Measurements from ENCODE around the gene OR5P2. TPM values are rescaled to one million over a fixed set of nuclear protein-coding genes. Genes with fewer than 3 reads are reported as not detected.

The OR5P2 gene
- total and polyA plus RNA-seq, 2 of the 8 experiments (the other 6 are each of a cell fraction or from before 2014, with no cell fraction given), result 0.08 TPM; not detected in 1

DNA sequence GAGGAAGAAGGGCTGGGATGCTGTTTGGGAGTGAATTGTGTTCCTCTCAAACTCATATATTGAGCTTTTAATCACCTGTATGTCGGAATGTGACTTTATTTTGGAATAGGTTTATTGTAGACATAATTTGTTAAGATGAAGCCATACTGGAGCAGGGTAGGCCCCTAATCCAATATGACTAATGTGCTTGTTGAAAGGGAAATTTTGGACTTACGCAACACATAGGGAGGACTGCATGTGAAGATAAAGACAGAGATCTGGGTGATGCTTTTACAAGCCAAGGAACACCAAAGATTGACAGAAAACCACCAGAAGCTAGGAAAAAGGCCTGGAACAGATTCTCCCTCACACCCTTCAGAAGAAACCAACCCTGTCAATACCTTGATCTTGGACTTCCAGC, 47.3 kb downstream of the OR5P2 start:
- no peak overlapping the region for H3K23ac ChIP-seq (ENCODE audit: insufficient read length)
- no peak overlapping the region for H3K27ac ChIP-seq (ENCODE audit: low read depth, low read length)
- no peak overlapping the region for H2BK12ac ChIP-seq (ENCODE audit: low read depth, low read length)
- no peak overlapping the region for H3K4me2 ChIP-seq (ENCODE audit: insufficient read depth in 1 of 2, low read depth in 2 of 2, low read length in 2 of 2)
- no peak overlapping the region for H2BK20ac ChIP-seq (ENCODE audit: low read length)
- H4K8ac ChIP-seq (ENCODE audit: extremely low read depth, insufficient read depth, low read length), result no peak overlapping the region
- TF ChIP-seq RFX5 (IDR thresholded peaks at IDR 0.05; ENCODE audit: borderline replicate concordance, low read depth, low read length) (no peak), RXRA (IDR thresholded peaks at IDR 0.05; ENCODE audit: insufficient read depth, low read depth, low read length) (no peak), RAD21 (IDR thresholded peaks at IDR 0.05 in 1 of 2, conservative IDR thresholded peaks at IDR 0.05 in 1 of 2; ENCODE audit: low read depth in 2 of 2, low read length in 2 of 2) (no peak), SIX5 (IDR thresholded peaks at IDR 0.05; ENCODE audit: low read depth, low read length) (no peak), POLR2A (IDR thresholded peaks at IDR 0.05; ENCODE audit: control extremely low read depth in 1 of 2, low read depth in 2 of 2, low read length in 2 of 2) (no peak)
- TF ChIP-seq, protein P1, sequence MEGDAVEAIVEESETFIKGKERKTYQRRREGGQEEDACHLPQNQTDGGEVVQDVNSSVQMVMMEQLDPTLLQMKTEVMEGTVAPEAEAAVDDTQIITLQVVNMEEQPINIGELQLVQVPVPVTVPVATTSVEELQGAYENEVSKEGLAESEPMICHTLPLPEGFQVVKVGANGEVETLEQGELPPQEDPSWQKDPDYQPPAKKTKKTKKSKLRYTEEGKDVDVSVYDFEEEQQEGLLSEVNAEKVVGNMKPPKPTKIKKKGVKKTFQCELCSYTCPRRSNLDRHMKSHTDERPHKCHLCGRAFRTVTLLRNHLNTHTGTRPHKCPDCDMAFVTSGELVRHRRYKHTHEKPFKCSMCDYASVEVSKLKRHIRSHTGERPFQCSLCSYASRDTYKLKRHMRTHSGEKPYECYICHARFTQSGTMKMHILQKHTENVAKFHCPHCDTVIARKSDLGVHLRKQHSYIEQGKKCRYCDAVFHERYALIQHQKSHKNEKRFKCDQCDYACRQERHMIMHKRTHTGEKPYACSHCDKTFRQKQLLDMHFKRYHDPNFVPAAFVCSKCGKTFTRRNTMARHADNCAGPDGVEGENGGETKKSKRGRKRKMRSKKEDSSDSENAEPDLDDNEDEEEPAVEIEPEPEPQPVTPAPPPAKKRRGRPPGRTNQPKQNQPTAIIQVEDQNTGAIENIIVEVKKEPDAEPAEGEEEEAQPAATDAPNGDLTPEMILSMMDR (IDR thresholded peaks at IDR 0.05; ENCODE audit: control extremely low read depth in 1 of 3, insufficient read depth in 1 of 3, low read depth in 1 of 3, low read length in 3 of 3), result no peak
- no peak overlapping the region for H3K9ac ChIP-seq (replicated peaks in 1 of 4; ENCODE audit: extremely low read depth in 1 of 4, low read depth in 3 of 4, low read length in 3 of 4)
- 87% methylated on average over 2 of the region's 2 CpGs; no CpG with 5 or more reads in 1 of the 2 experiments for WGBS, 2 experiments (ENCODE audit: extremely low coverage in 1 of 2, insufficient coverage in 1 of 2, insufficient read length in 1 of 2, insufficient replicate concordance in 2 of 2, low coverage in 1 of 2, low lambda C conversion rate in 2 of 2, missing lambda C conversion rate in 1 of 2)
- DNase-seq (ENCODE audit: low read depth in 1 of 2, low spot score in 2 of 2), result no peak
- no peak for FAIRE-seq
- H4K20me1 ChIP-seq (replicated peaks in 1 of 2; ENCODE audit: control insufficient read depth in 1 of 2, insufficient read depth in 2 of 2, low read length in 2 of 2), result no peaks in the 10 kb centered on the region
- H2AFZ ChIP-seq (ENCODE audit: low read length), result no peak overlapping the region
- ChIA-PET CTCF (ENCODE audit: partially characterized antibody) (no interaction called here), POLR2A (ENCODE audit: partially characterized antibody) (no interaction called here)
- no peak overlapping the region for H3K18ac ChIP-seq (ENCODE audit: extremely low read depth, low read length)
- H3K14ac ChIP-seq (ENCODE audit: insufficient read length), result no peak overlapping the region
- no peak overlapping the region for H2BK15ac ChIP-seq (ENCODE audit: low read length)
- no peak overlapping the region for H3K56ac ChIP-seq (replicated peaks; ENCODE audit: insufficient read length, low read depth, low read length)
- H4K91ac ChIP-seq (replicated peaks; ENCODE audit: insufficient read length, low read length), result no peak overlapping the region
- H4K5ac ChIP-seq (ENCODE audit: insufficient read length, low read depth, low read length), result no peak overlapping the region
- no peak overlapping the region for H2BK5ac ChIP-seq (ENCODE audit: low read depth, low read length)
- H3K4ac ChIP-seq (replicated peaks; ENCODE audit: insufficient read length, low read depth, low read length), result no peak overlapping the region
- H3K4me1 ChIP-seq (replicated peaks in 1 of 4; ENCODE audit: control insufficient read depth in 3 of 4, insufficient read depth in 4 of 4, low read length in 3 of 4), result no peaks in the 10 kb centered on the region
- no peaks in the 10 kb centered on the region for H3K27me3 ChIP-seq (replicated peaks in 1 of 4; ENCODE audit: control insufficient read depth in 3 of 4, extremely low read depth in 1 of 4, insufficient read depth in 3 of 4, low read length in 3 of 4)
- H2AK5ac ChIP-seq (ENCODE audit: low read depth, low read length), result no peak overlapping the region
- no peak overlapping the region for H2BK120ac ChIP-seq (replicated peaks; ENCODE audit: low read depth, low read length)
- no peaks in the 10 kb centered on the region for H3K9me3 ChIP-seq (ENCODE audit: insufficient read depth in 2 of 2, low read depth in 1 of 2, low read length in 1 of 2)
- no peak overlapping the region for H3K4me3 ChIP-seq (ENCODE audit: extremely low read depth in 1 of 4, insufficient read depth in 2 of 4, low read depth in 3 of 4, low read length in 4 of 4)
- H3K79me1 ChIP-seq (ENCODE audit: low read depth, low read length), result no peaks in the 10 kb centered on the region
- no peaks in the 10 kb centered on the region for H3K36me3 ChIP-seq (ENCODE audit: control insufficient read depth in 2 of 4, insufficient read depth in 4 of 4, low read length in 3 of 4)
- H3K79me2 ChIP-seq (ENCODE audit: control insufficient read depth in 1 of 2, insufficient read depth in 2 of 2, low read length in 2 of 2), result no peaks in the 10 kb centered on the region
- H3K23me2 ChIP-seq (ENCODE audit: low read depth, low read length), result no peaks in the 10 kb centered on the region
